Mesendoderm (in vitro differentiated cells): ENCODE measurements around the gene CD3E. TPM values are rescaled to one million over a fixed set of nuclear protein-coding genes. Genes with fewer than 3 reads are reported as not detected.
A peak's percentile ranks its signal among the peaks of the same experiment; 100 is the strongest.

Experiments
- DNase-seq: peaks from one replicate; pipeline ENCODE4 v3.0.0; 2013
- H2AK5ac ChIP-seq: 2 replicates; pipeline ENCODE4 v1.6.1; 2013; ENCODE audit warnings: low read length, inconsistent platforms
- H2BK120ac ChIP-seq: 2 replicates; pipeline ENCODE4 v1.6.1; 2013; ENCODE audit warnings: low read depth, mild to moderate bottlenecking, low read length, moderate library complexity, mixed read lengths
- H2BK15ac ChIP-seq: replicated peaks from 2 replicates; pipeline ENCODE4 v1.6.1; 2013; ENCODE audit warnings: low read depth, mild to moderate bottlenecking, moderate library complexity
- H2BK5ac ChIP-seq: 2 replicates; pipeline ENCODE4 v1.6.1; 2013; ENCODE audit warnings: low read length, inconsistent platforms
- H3K18ac ChIP-seq: 2 replicates; pipeline ENCODE4 v1.6.1; 2013; ENCODE audit warnings: mild to moderate bottlenecking, low read length, mixed read lengths
- H3K23ac ChIP-seq: one replicate; pipeline ENCODE4 v1.6.1; 2013; ENCODE audit warnings: low read length
- H3K27ac ChIP-seq: 2 replicates; pipeline ENCODE4 v1.5.1; 2013; ENCODE audit warnings: low read depth, mild to moderate bottlenecking, inconsistent platforms, low read length, moderate library complexity
- H3K27me3 ChIP-seq: 2 replicates; pipeline ENCODE4 v1.6.1; 2013; ENCODE audit warnings: low read length, control low read depth, mild to moderate bottlenecking, inconsistent platforms; ENCODE audit not compliant: insufficient read depth, poor library complexity
- H3K36me3 ChIP-seq: 2 replicates; pipeline ENCODE4 v1.6.1; 2013; ENCODE audit warnings: low read length, inconsistent platforms; ENCODE audit not compliant: control insufficient read depth, insufficient read depth
- H3K4ac ChIP-seq: one replicate; pipeline ENCODE4 v1.6.1; 2013; ENCODE audit warnings: low read depth, mild to moderate bottlenecking, low read length, moderate library complexity
- H3K4me1 ChIP-seq: 2 replicates; pipeline ENCODE4 v1.6.1; 2013; ENCODE audit warnings: low read depth, low read length, inconsistent platforms; ENCODE audit not compliant: control insufficient read depth
- H3K4me2 ChIP-seq: 2 replicates; pipeline ENCODE4 v1.6.1; 2013; ENCODE audit warnings: low read length
- H3K4me3 ChIP-seq: 2 replicates; pipeline ENCODE4 v1.5.1; 2013; ENCODE audit warnings: mild to moderate bottlenecking, low read length
- H3K56ac ChIP-seq: one replicate; pipeline ENCODE4 v1.6.1; 2013; ENCODE audit warnings: low read length
- H3K79me1 ChIP-seq: 2 replicates; pipeline ENCODE4 v1.6.1; 2013; ENCODE audit warnings: low read length, inconsistent platforms
- H3K79me2 ChIP-seq: 2 replicates; pipeline ENCODE4 v1.6.1; 2013; ENCODE audit warnings: mild to moderate bottlenecking, low read length; ENCODE audit not compliant: control insufficient read depth, insufficient read depth
- H3K9ac ChIP-seq: 2 replicates; pipeline ENCODE4 v1.6.1; 2013; ENCODE audit warnings: low read length, inconsistent platforms
- H4K5ac ChIP-seq: one replicate; pipeline ENCODE4 v1.6.1; 2013; ENCODE audit warnings: low read length
- H4K8ac ChIP-seq: one replicate; pipeline ENCODE4 v1.6.1; 2013; ENCODE audit warnings: low read depth, mild to moderate bottlenecking, control low read depth, low read length, moderate library complexity
- WGBS: extraction: QIAGEN DNeasy Blood & Tissue Kit; methylation state at CpG from one replicate; pipeline ENCODE4 v1.1.7; 2013; ENCODE audit warnings: low lambda C conversion rate, missing lambda C conversion rate; ENCODE audit not compliant: insufficient coverage; ENCODE audit errors: extremely low coverage; 5-methylcytosine and 5-hydroxymethylcytosine counted together
- small RNA-seq: library from polyadenylated mRNA; stranded (forward); fragments of <200 nt; extraction: miRNeasy Mini kit (QIAGEN cat#:217004); gene quantifications from one replicate; pipeline ENCODE3, GENCODE V24; 2013; ENCODE audit not compliant: insufficient read depth

The CD3E gene

GRCh38 chr11:118353084-118353710, 48.7 kb downstream of the CD3E start:
- Histone ChIP-seq H3K9ac (no peak overlapping the region), H3K4ac (no peak overlapping the region), H3K36me3 (no peaks in the 10 kb centered on the region), H3K23ac (no peak overlapping the region), H3K56ac (no peak overlapping the region), H3K27ac (no peak overlapping the region), H3K4me2 (no peak overlapping the region), H2BK15ac (no peak overlapping the region), H3K27me3 (no peaks in the 10 kb centered on the region), H2BK120ac (no peak overlapping the region), H2BK5ac (no peak overlapping the region), H3K4me1 (no peaks in the 10 kb centered on the region), H4K5ac (no peak overlapping the region), H4K8ac (no peak overlapping the region), H3K4me3 (no peak overlapping the region), H3K79me2 (no peaks in the 10 kb centered on the region), H3K79me1 (no peaks in the 10 kb centered on the region), H2AK5ac (no peak overlapping the region), H3K18ac (no peak overlapping the region)
- no peak for DNase-seq
- WGBS, result no CpG with 5 or more reads among the region's 6 CpGs

- H3K79me2 ChIP-seq, result peaks cover 7% of the 10 kb centered on the region
- H3K9ac ChIP-seq, result no peak overlapping the region
- H2BK15ac ChIP-seq, result no peak overlapping the region
- no peak overlapping the region for H2BK5ac ChIP-seq
- H3K27me3 ChIP-seq, result no peaks in the 10 kb centered on the region
- no peak for DNase-seq
- H3K79me1 ChIP-seq, result peaks cover 9% of the 10 kb centered on the region
- no peak overlapping the region for H3K4me3 ChIP-seq
- no peak overlapping the region for H2AK5ac ChIP-seq
- no peak overlapping the region for H3K56ac ChIP-seq
- no peak overlapping the region for H3K4ac ChIP-seq
- no peak overlapping the region for H3K4me2 ChIP-seq
- H3K4me1 ChIP-seq, result peaks cover 3% of the 10 kb centered on the region
- H4K8ac ChIP-seq, result no peak overlapping the region
- no peaks in the 10 kb centered on the region for H3K36me3 ChIP-seq
- WGBS, result no CpG with 5 or more reads among the region's 3 CpGs
- no peak overlapping the region for H4K5ac ChIP-seq
- no peak overlapping the region for H3K27ac ChIP-seq
- H3K18ac ChIP-seq, result no peak overlapping the region
- H3K23ac ChIP-seq, result no peak overlapping the region
- H2BK120ac ChIP-seq, result no peak overlapping the region
Observed at GRCh38 chr11:118358071-118358470, 53.5 kb downstream of the CD3E start.

GRCh38 chr11:118359295-118359958, 54.9 kb downstream of the CD3E start, which contains the start of gene UBE4A:
UBE4A (plus strand) TSS chr11:118359600; CDS start chr11:118365081, 5,481 bp downstream.
- Histone ChIP-seq H3K23ac (no peak within 1 kb of the TSS), H4K8ac (peak within 1 kb of the TSS; percentile 98), H3K36me3 (no peaks in the 10 kb centered on the region), H3K4me3 (peak within 1 kb of the TSS; percentile 100), H3K27ac (no peak within 1 kb of the TSS), H3K9ac (peak within 1 kb of the TSS; percentile 95), H3K79me1 (peaks cover 9% of the 10 kb centered on the region), H3K4me2 (peak within 1 kb of the TSS; percentile 95), H3K56ac (peak within 1 kb of the TSS; percentile 94), H3K18ac (no peak within 1 kb of the TSS), H2BK120ac (no peak within 1 kb of the TSS), H4K5ac (peak within 1 kb of the TSS; percentile 88), H3K79me2 (peaks cover 7% of the 10 kb centered on the region), H3K4me1 (peaks cover 3% of the 10 kb centered on the region), H2BK15ac (no peak within 1 kb of the TSS), H2AK5ac (no peak within 1 kb of the TSS), H3K4ac (no peak within 1 kb of the TSS), H2BK5ac (no peak within 1 kb of the TSS), H3K27me3 (no peaks in the 10 kb centered on the region)
- no CpG with 5 or more reads among the region's 33 CpGs for WGBS
- DNase-seq, result peak; percentile 98

GRCh38 chr11:118364956-118365615, 60.6 kb downstream of the CD3E start:
- H2BK15ac ChIP-seq, result no peak overlapping the region
- H3K4ac ChIP-seq, result no peak overlapping the region
- H3K79me1 ChIP-seq, result peaks cover 4% of the 10 kb centered on the region
- no peak overlapping the region for H3K56ac ChIP-seq
- H3K9ac ChIP-seq, result no peak overlapping the region
- H3K18ac ChIP-seq, result no peak overlapping the region
- no peak overlapping the region for H3K27ac ChIP-seq
- no peak overlapping the region for H4K5ac ChIP-seq
- peaks cover 2% of the 10 kb centered on the region for H3K4me1 ChIP-seq
- H2BK120ac ChIP-seq, result no peak overlapping the region
- H3K27me3 ChIP-seq, result no peaks in the 10 kb centered on the region
- peaks cover 7% of the 10 kb centered on the region for H3K36me3 ChIP-seq
- no peak overlapping the region for H3K4me3 ChIP-seq
- H3K79me2 ChIP-seq, result peaks cover 4% of the 10 kb centered on the region
- no peak overlapping the region for H3K23ac ChIP-seq
- no peak overlapping the region for H4K8ac ChIP-seq
- no peak overlapping the region for H2AK5ac ChIP-seq
- H2BK5ac ChIP-seq, result no peak overlapping the region
- WGBS, result no CpG with 5 or more reads among the region's 3 CpGs
- DNase-seq, result no peak
- no peak overlapping the region for H3K4me2 ChIP-seq

Small RNA genes within 50 kb of the gene (small RNA-seq; reads per million reads assigned to genes)
- gene AP001582.1, result not detected
